HL-60 (cell line): ENCODE data around the gene CARD19.

Experiments used
- DNase-seq, 2 experiments: peaks; one replicate each; pipeline ENCODE4 v3.0.0-alpha.2; 2010 to 2020; ENCODE audit warnings: low read depth in 1 of 2, low spot score in 1 of 2
- H3K27ac ChIP-seq: fragments of 250-450 bp; sonication (Bioruptor Pico); replicated peaks from 2 replicates; pipeline ENCODE4 v1.5.1; 2020; ENCODE audit warnings: mild to moderate bottlenecking, moderate library complexity
- H3K27me3 ChIP-seq: fragments of 250-450 bp; sonication (Bioruptor Pico); 2 replicates; pipeline ENCODE4 v1.5.1; 2021; ENCODE audit warnings: mild to moderate bottlenecking, moderate library complexity; ENCODE audit not compliant: insufficient read depth, poor library complexity, severe bottlenecking
- H3K4me3 ChIP-seq: replicated peaks from 2 replicates; pipeline ENCODE4 v1.5.1; 2011; ENCODE audit warnings: mild to moderate bottlenecking, control low read depth, low read length; ENCODE audit not compliant: insufficient read depth
- GABPA ChIP-seq: IDR thresholded peaks from 2 replicates; pipeline ENCODE4 v1.6.1; 2012; ENCODE audit warnings: low read depth
- POLR2AphosphoS5 ChIP-seq: IDR thresholded peaks from 2 replicates; pipeline ENCODE4 v1.6.1; 2012; ENCODE audit warnings: low read depth
- SPI1 ChIP-seq: IDR thresholded peaks from 2 replicates; pipeline ENCODE4 v1.6.1; 2012; ENCODE audit warnings: low read depth, mild to moderate bottlenecking, borderline replicate concordance
- TF ChIP-seq, protein P1 (sequence below): IDR thresholded peaks from one replicate; pipeline ENCODE4 v1.5.1; 2011; ENCODE audit warnings: low read length, control low read depth, inconsistent platforms; ENCODE audit not compliant: insufficient read depth
- TF ChIP-seq, protein P2 (sequence below): IDR thresholded peaks from 2 replicates; pipeline ENCODE4 v1.6.1; 2012; ENCODE audit warnings: low read depth; ENCODE audit not compliant: insufficient replicate concordance

CARD19 gene

DNA sequence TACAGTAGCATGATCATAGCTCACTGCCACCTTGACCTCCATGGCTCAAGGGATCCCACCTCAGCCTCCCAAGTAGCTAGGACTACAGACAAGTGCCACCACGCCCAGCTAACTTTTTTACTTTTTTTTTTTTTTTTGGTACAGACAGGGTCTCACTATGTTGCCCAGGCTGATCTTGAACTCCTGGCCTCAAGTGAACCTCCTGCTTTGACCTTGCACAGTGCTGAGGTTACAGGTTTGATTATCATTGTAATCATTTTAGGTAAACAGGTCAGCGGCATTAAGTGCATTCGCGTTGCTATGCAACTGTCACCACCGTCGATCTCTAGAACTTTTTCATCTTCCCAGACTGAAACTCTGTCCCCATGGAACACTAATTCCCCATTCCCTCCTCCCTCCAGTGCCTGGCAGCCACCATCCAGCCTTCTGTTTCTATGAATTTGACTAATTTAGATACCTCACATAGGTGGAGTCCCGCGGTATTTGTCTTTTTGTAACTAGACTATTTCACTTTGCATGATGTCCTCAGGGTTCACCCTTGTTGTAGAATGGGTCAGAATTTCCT, 5.8 kb upstream of the CARD19 start:
- DNase-seq: no peak
- Histone ChIP-seq H3K27me3 (no peaks in the 10 kb centered on the region), H3K4me3 (no peak overlapping the region), H3K27ac (no peak overlapping the region)
- TF ChIP-seq GABPA (no peak), POLR2AphosphoS5 (no peak), SPI1 (no peak)
- TF ChIP-seq, protein P1, sequence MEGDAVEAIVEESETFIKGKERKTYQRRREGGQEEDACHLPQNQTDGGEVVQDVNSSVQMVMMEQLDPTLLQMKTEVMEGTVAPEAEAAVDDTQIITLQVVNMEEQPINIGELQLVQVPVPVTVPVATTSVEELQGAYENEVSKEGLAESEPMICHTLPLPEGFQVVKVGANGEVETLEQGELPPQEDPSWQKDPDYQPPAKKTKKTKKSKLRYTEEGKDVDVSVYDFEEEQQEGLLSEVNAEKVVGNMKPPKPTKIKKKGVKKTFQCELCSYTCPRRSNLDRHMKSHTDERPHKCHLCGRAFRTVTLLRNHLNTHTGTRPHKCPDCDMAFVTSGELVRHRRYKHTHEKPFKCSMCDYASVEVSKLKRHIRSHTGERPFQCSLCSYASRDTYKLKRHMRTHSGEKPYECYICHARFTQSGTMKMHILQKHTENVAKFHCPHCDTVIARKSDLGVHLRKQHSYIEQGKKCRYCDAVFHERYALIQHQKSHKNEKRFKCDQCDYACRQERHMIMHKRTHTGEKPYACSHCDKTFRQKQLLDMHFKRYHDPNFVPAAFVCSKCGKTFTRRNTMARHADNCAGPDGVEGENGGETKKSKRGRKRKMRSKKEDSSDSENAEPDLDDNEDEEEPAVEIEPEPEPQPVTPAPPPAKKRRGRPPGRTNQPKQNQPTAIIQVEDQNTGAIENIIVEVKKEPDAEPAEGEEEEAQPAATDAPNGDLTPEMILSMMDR: no peak
- TF ChIP-seq, protein P2, sequence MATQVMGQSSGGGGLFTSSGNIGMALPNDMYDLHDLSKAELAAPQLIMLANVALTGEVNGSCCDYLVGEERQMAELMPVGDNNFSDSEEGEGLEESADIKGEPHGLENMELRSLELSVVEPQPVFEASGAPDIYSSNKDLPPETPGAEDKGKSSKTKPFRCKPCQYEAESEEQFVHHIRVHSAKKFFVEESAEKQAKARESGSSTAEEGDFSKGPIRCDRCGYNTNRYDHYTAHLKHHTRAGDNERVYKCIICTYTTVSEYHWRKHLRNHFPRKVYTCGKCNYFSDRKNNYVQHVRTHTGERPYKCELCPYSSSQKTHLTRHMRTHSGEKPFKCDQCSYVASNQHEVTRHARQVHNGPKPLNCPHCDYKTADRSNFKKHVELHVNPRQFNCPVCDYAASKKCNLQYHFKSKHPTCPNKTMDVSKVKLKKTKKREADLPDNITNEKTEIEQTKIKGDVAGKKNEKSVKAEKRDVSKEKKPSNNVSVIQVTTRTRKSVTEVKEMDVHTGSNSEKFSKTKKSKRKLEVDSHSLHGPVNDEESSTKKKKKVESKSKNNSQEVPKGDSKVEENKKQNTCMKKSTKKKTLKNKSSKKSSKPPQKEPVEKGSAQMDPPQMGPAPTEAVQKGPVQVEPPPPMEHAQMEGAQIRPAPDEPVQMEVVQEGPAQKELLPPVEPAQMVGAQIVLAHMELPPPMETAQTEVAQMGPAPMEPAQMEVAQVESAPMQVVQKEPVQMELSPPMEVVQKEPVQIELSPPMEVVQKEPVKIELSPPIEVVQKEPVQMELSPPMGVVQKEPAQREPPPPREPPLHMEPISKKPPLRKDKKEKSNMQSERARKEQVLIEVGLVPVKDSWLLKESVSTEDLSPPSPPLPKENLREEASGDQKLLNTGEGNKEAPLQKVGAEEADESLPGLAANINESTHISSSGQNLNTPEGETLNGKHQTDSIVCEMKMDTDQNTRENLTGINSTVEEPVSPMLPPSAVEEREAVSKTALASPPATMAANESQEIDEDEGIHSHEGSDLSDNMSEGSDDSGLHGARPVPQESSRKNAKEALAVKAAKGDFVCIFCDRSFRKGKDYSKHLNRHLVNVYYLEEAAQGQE: no peak

DNA sequence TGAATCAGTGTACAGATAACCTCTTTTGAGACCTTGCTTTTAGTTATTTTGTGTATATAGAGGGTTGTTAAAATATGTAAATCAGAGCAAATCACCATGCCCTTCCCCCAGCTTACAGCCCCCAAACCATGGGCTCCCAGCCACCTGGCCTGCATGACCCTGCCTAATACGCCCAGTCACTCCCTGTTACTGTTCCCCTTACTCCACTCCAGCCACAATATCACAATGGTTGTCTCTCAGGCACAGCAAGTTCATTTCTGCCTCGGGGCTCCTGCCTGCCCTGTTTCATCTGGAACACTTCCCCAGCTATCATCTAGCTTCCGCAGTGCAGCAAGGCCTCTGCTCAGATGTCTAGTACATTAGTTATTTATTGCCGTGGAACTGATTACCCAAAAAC, 5.0 kb upstream of the CARD19 start:
- no peak overlapping the region for H3K4me3 ChIP-seq
- TF ChIP-seq SPI1 (no peak), POLR2AphosphoS5 (no peak), GABPA (no peak)
- TF ChIP-seq, protein P1: no peak
- TF ChIP-seq, protein P2: no peak
- no peak for DNase-seq
- no peaks in the 10 kb centered on the region for H3K27me3 ChIP-seq
- H3K27ac ChIP-seq: no peak overlapping the region

DNA sequence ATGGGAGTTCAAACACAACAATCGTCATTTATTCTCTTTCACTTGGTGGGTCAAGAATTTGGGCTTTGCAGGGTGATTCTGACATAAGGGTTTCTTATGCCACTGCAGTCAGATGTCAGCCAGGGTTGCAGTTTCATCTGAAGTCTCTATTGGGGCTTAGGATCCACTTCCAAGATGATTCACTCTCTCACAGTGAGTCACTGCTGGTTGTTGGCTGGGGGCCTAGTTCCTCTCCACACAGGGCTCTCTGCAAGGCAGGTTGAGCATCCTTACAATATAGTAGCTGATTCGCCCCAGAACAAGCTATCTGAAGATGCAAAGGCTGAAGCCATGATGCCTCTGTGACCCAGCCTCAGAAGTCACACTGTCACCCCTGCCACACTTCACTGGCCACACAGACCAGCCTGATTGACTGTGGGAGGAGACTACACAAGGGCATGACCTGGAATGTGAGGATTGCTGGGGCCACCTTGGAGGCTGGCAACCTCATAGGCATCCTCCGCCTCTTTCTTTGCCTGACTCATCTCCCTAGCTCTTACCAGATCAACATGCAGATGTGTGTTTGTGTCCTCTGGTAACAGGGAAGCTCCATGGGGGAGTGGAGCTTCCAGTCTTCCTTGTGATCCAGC, 4.5 kb upstream of the CARD19 start:
- no peaks in the 10 kb centered on the region for H3K27me3 ChIP-seq
- TF ChIP-seq SPI1 (no peak), POLR2AphosphoS5 (no peak), GABPA (no peak)
- TF ChIP-seq, protein P1: no peak
- TF ChIP-seq, protein P2: no peak
- H3K4me3 ChIP-seq: no peak overlapping the region
- peak in 1 of 2 experiments; percentile 44 for DNase-seq
- no peak overlapping the region for H3K27ac ChIP-seq
